Endometrial microvascular endothelial cells (primary cell): Measurements from ENCODE around the gene KCNG2. TPM values are rescaled to one million over a fixed set of nuclear protein-coding genes. Genes with fewer than 3 reads are reported as not detected.

Source experiments
- in situ Hi-C: cut with HindIII; loops from 2 replicates; pipeline ENCODE4 v1.10.0; 2017; ENCODE audit warnings: low sequenced_read_pairs, low pct_unique_long_range_greater_than_20kb; ENCODE audit errors: inconsistent ontology term
- total RNA-seq: library from RNA; depleted of rRNA; stranded (reverse); fragments of >200 nt; gene quantifications from one replicate; pipeline ENCODE4 v1.2.3, GENCODE V29; 2015; ENCODE audit errors: inconsistent ontology term

The KCNG2 gene
- total RNA-seq, 1 donor from 2014 or later = not detected

GRCh38 chr18:79911344-79912270, 113.9 kb downstream of the KCNG2 start:
- in situ Hi-C loops = no loop called here

DNA sequence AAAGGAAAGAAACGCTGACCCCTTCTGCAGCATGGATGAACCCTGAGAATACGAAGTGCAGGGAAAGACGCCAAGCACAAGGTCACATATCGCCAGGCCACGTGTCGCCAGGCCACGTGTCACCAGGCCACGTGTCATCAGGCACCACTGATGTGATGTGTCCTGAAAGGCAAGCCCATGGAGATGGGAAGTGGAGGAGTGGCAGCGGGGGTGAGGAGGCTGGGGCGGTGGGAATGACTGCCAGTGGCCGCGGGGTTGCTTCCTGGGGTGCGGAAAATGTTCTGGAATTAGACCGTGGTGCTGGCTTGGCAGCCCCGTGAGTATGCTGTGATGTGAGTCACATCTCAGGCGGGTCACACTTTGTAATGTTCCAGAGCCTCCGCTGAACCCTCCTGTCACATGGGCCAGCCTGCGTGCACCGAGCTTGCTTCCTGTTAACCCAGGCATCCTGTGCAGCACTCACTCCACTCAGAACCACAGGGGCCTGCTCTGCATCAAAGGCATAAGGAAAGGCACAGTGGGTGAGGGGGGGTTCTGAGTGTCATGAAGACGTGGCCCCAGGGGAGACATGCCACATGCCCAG, 114.8 kb downstream of the KCNG2 start:
- in situ Hi-C loops = no loop called here

GRCh38 chr18:79912994-79913831, 115.5 kb downstream of the KCNG2 start:
- in situ Hi-C loops = no loop called here

DNA sequence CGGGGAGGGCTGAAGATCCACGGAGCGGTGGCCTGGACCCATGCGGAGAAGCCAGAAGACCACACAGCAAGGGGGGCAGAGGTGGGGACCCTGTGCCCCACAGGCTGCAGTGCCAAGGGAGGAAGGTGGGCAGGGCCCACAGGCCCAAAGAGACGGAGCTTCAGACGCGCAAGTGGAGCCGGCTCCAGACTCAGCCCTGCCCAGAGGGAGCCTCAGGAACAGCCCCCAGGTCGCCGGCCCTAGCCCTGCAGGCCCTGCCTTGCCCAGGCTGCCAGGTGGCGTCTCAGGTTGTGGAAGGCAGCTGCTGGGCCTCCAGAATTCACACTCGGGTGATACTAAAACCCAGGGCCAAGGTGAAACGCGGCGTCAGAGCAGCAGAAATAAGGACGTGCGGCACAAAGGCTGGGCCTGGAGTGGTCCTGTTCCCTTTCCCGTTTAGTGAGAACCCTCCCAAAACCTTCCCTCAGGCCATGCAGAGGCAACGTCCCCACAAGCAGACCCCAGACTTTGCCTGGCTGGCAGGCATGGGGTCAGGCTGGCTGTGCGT, 116.9 kb downstream of the KCNG2 start:
- in situ Hi-C loops = no loop called here

DNA sequence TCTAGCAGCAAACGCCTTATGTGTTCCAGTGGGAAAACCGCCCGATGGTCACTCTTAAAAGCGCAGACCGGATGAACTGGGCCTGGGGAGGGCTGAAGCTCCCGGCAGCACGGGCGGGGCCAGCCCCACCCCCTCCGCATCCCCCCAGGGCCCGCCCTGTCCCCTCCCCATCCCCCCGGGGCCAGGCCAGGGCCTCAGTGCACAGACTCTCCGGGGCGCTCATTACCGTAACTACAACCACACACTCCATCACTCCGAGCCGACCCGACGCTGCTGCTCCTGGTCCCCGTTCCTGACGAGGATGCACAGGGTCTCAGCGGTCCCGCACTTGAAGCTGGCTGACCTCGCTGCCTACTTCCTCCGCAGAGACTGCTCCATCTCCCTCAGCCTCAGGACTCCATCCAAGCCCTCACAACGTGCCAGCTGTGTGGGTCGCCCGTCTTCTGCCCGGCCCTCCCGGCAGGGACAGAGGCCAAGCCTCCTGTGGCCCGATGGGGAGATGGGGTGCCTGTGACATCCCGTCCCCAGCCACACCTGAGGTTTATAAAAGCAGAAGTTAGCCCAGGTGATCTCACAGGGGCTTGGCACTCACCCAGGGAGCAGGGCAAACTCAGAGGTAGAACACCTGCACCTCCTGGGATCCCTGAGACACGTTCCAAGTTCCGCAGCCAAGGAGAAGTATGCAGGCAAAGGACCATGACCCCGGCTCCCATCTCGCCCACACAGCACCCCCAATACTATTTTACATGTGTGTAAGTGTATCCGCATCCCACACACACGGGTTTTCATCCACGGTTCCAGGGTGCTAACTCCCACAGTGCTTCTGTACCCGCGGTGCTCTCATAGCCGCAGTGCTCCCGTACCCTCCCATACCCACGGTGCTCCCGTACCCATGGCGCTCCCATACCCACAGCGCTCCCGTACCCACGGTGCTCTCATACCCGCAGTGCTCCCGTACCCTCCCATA, 117.7 kb downstream of the KCNG2 start:
- in situ Hi-C loops = no loop called here

GRCh38 chr18:79916128-79916494, 118.4 kb downstream of the KCNG2 start:
- in situ Hi-C loops = no loop called here

GRCh38 chr18:79916546-79917168, 118.9 kb downstream of the KCNG2 start:
- in situ Hi-C loops = no loop called here

DNA sequence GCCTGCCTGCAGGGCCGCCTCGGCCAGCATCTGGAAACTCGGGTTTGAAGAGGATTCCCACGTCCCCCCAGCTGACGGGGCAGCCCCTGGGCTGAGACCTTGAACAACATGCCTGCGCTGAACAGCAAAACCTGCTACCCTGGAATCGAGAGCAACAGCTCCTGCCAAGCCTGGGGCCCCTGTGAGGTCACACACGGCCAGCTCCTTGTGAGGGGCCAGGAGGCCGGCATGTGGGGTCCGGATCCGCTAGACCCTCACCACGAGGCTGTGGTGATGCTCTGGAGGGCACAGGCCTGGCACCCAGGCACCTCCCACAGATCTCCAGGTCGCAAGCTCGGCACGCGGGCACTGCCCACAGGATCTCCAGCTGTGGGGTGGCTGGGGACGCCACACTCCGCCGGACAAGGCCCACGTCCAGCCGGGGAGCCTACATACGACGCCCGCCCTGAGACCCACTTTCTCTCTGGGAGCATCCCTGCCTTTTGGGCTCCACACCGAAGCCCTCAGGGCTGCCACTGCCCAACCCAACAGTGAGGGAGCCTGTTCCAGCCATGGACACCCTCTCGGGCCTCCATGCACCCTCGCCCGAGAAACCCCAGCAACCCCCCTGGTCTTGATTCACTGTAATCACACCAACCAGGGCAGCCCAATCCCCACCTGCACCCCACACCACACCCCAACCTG, 119.6 kb downstream of the KCNG2 start:
- in situ Hi-C loops = no loop called here

DNA sequence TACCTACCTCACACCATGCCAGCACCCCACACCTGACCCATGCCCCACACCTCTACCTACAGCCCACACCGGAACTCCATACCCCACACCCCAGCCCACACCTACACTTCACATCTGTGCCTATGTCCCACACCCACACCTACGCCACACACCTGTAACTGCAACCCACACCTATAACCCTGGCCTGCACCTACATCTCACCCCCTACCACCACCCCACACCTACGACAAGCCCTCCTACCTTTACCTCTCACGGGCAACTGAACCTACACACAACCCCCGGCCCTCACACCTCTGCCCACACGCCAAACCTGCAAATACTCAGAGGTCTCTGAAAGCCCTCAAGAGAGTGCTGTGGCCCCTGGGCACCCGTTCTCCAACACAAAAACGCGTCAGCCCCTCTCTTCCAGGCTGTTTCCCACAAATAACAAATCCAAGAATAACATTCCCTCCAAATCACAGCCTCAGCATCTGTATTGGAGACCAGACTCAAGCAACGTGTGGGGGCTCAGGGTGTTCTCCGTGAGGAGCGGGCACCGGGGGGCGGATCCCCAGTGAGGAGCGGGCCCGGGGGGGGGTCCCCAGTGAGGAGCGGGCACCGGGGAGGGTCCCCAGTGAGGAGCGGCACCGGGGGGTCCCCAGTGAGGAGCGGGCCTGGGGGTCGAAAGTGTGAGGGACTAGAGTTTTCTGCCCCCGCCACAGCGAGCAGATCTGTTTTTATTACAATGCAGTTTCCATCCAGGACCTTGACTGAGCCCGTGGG, 120.3 kb downstream of the KCNG2 start:
- in situ Hi-C loops = no loop called here

GRCh38 chr18:79918615-79919011, 120.9 kb downstream of the KCNG2 start:
- in situ Hi-C loops = no loop called here

DNA sequence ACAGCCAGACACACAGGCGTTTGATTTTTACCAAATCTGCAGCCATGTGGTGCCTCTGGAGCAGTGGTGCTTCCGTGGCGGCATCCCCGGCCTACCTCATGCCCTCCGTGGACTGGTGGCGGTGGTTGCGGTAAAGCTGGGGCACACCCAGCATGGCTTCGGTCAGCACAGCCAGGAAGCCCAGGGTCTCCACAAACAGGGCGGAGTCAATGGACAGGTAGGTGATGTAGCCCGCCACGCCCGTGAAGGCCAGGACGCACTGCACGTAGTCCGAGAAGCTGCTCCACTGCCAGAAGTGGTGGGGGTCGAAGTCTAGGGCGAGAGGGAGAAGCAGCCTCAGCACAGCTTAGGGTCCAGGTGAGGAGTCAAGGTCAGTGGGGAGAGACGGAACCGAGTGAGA, 121.4 kb downstream of the KCNG2 start:
- in situ Hi-C loops = no loop called here

GRCh38 chr18:79921984-79922965, 124.5 kb downstream of the KCNG2 start:
- in situ Hi-C loops = no loop called here

GRCh38 chr18:79922971-79923411, 125.3 kb downstream of the KCNG2 start:
- in situ Hi-C loops = no loop called here

DNA sequence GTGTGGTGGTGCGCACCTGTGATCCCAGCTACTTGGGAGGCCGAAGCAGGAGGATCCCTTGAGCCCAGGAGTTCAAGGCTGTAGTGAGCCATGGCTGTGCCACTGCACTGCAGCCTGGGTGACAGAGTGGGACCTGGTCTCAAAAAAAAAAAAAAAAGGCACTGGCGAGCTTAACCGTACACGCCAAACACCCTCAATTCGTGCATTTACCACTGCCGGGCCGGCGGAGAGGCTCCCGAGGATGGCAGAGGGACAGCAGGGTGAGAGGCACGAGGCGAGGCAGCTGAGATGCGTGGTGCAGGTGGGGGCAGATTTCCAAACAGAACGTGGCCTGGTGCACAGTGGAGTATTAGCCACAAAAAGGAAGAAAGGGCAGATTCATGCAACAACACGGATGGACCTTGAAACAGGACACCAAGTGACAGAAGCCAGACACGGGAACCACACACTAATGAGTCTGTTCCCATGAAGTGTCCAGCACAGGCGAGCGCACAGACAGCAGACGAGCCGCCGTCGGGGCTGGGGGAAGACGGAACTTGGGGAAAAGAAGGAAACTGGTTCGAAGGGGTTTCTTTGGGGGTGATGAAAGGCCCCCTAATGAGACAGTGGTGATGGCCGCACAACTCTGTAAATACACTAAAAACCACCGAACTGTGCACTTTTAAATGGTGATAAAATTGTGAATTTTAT, 126.3 kb downstream of the KCNG2 start:
- in situ Hi-C loops = no loop called here
